PFSK-1 (cell line): ENCODE data around the gene MACROH2A1.

Experiments
- FOXP2 ChIP-seq: optimal IDR thresholded peaks from 2 replicates; pipeline ENCODE3; 2011; ENCODE audit warnings: borderline replicate concordance, control low read depth, inconsistent platforms; ENCODE audit not compliant: insufficient read depth; ENCODE audit errors: extremely low read length, extremely low read depth
- POLR2AphosphoS5 ChIP-seq: IDR thresholded peaks from 2 replicates; pipeline ENCODE4 v1.6.1; 2012; ENCODE audit warnings: low read depth, mild to moderate bottlenecking, control low read depth, low read length, moderate library complexity
- REST ChIP-seq, 2 experiments: IDR thresholded peaks; 2 replicates each; pipeline versions ENCODE4 v1.6.1 to v1.8.0; 2011 to 2012; ENCODE audit warnings: low read depth in 2 of 2, low read length in 2 of 2, control low read depth in 1 of 2, inconsistent platforms in 1 of 2, mild to moderate bottlenecking in 1 of 2, moderate library complexity in 1 of 2; ENCODE audit not compliant: insufficient read depth in 1 of 2
- SIN3A ChIP-seq: IDR thresholded peaks from 2 replicates; pipeline ENCODE4 v1.6.1; 2012; ENCODE audit warnings: mild to moderate bottlenecking, low read length, moderate library complexity, borderline replicate concordance; ENCODE audit not compliant: insufficient read depth
- TAF1 ChIP-seq: IDR thresholded peaks from 2 replicates; pipeline ENCODE4 v1.6.1; 2012; ENCODE audit warnings: low read length, control low read depth, borderline replicate concordance; ENCODE audit not compliant: insufficient read depth

The MACROH2A1 gene

DNA sequence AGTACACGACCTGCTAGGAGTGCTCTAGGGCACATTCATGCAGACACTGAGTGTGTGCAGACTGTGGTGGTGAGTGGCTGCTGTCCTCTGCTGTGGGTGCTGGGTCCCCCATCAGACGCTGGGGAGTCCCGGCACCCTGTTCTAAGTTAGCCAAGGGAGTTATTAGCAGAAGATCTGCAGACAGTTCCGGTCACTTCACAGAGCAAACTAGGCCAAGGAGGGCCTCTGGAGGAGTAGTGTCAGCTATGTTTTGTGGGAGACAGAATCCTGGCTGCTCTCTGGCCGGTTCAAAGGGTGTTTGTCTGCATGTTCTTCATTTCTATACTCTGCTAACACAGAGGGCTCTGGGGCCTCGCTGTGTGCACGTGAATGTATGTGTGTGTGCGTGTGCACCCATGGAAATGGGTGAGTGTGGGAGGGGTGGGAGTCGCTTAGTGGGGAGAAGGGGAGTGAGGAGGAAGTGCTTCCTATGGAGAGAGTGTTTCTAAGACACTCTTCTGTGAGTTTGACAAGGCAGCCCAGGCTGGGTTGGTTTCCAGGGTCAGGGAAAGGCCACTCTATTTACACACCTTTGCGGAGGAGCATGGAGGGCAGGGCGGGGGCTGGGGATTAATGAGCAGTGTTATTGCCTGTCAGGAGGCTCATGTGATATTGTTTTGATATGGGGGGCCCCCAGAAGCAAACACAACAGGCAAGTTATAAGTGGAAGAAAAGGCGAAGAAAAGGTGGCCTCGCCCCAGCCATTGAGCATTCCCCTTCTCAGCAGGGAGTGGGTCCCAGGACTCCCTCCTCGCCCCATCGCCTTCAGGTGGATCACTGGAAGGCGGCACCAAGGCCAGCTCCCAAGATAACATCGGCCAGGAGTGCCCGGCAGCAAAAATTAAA, 68.9 kb downstream of the MACROH2A1 start:
- TF ChIP-seq REST (IDR thresholded peaks at IDR 0.05; ENCODE audit: insufficient read depth in 1 of 2, low read depth in 2 of 2, low read length in 2 of 2): no peak
- TF ChIP-seq SIN3A: no peak
- TF ChIP-seq FOXP2: no peak
- no peak for TF ChIP-seq TAF1

- TF ChIP-seq FOXP2: no peak
These were observed 69.7 kb downstream of the MACROH2A1 start for GRCh38 chr5:135329066-135329912.

GRCh38 chr5:135328128-135328687, 70.8 kb downstream of the MACROH2A1 start:
- TF ChIP-seq TAF1: no peak
- no peak for TF ChIP-seq FOXP2

DNA sequence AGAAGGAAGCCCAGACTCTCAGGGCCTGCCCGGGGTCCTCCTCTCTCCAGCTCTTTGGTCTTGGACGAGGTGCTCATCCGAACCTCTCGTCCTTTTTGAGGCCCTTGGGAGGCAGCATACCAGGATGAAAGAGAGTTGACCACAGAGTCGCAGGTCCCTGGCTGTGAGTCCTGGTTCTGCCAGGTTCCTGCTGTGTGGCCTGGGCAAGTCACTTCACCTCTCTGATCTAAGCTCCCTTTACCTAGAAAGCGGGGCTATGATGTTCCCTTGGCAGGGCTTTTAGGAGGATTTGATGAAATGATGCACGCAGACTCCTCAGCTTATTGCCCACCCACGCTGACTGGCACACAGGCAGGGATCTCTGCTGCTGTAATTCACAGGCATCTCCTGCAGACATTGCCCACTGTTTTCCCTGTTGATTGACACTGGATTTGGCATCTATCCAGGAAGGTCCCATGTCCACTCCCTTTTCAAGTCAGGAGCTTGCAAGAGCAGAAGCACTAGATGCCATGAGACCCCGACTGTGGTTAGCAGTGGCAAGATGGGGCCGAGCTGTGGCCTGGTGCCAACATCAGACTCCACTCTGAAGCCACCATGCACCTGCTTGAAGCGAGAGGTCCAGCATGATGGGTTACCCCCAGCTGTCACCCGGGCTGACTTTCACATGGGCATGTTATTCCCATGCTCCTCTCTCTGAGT, 71.5 kb downstream of the MACROH2A1 start:
- TF ChIP-seq FOXP2 (no peak), REST (IDR thresholded peaks at IDR 0.05; ENCODE audit: insufficient read depth in 1 of 2, low read depth in 2 of 2, low read length in 2 of 2) (no peak), POLR2AphosphoS5 (no peak), TAF1 (no peak), SIN3A (no peak)

DNA sequence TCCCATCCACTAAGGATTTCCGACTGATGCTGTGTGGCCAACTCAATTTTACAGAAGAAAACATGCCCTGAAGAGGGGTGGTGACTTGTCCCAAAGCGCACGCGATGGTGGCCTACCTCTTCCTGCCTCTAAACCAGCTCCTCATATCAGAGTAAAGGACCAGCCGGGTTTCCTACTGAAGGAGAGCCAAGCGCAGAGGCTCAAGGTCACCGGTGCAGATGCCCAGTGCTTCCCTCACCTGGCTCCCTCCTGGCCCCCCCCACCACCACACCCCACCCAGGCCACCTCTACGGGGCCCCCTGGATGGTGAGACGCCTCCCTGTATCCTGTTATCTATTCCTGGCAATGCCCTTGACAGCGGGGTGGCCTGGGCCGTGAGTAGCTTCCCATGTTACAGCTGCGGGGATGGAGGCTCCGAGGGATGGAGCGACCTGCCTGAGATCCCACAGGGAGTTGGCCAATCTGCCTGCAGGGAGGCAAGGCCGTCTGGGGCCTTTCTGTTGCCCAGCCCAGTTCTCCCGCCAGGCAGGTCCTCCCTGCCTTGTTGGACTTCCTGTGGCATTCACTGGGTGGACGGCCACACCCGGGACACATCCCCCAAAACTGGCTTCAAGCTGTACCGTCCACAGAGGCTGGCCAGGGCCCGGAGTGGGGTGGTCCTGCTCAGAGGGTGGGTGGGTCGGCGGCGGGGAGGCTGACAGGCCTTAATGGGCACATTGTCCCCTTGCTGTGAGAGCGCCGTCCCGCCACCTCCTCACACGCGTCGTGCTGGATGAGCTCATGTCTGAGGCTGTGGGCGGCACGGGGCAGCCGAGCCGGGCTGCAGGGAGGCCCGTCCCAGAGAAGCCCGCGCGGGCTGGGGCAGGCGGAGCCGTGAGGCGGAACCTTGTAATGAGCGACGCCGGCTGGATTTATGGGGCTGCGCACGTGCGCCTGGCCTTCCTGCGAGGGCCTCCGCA, 72.5 kb downstream of the MACROH2A1 start:
- TF ChIP-seq REST (IDR thresholded peaks at IDR 0.05; ENCODE audit: insufficient read depth in 1 of 2, low read depth in 2 of 2, low read length in 2 of 2) (no peak), SIN3A (no peak), FOXP2 (no peak)
